GM18520 (cell line): ENCODE results near the gene HP1BP3.
"Not testable (repeated sequence)": the region's sequence is repeated elsewhere in the genome, so short reads cannot be mapped to it uniquely, and the experiment has no call there.

Source experiments
- ATAC-seq: cut with Tn5 transposase; IDR thresholded peaks from one replicate; pipeline ENCODE4 v1.9.1; 2021; ENCODE audit not compliant: unreplicated experiment

Gene HP1BP3

DNA sequence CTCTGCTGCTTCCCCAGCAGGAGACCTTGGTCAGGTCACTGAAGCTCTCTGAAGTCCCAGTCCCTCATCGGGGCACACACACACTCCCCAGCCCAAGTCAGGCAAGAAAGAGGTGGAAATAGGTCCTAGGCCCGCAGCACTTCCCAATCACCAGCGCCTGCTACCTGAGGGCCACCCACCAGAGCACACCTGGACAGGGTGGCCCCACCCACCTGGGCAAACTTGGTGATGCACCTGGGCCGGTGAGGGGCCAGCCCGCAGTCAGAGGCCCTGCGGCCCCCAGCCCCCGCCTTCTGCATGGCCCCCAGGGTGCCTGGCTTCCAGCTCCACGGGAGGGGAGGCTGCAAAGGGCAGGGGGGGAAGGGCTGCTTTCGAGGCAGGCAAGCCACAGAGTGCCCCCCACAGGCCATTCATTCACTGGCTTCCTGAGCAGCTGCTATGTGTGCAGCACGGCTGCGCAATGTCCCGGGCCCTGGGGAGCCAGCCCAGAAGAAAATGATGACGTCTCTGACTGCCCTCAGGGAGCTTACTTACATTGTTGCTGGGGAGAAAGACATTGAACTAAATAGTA lies 59.3 kb downstream of the HP1BP3 start:
- no peak for ATAC-seq

DNA sequence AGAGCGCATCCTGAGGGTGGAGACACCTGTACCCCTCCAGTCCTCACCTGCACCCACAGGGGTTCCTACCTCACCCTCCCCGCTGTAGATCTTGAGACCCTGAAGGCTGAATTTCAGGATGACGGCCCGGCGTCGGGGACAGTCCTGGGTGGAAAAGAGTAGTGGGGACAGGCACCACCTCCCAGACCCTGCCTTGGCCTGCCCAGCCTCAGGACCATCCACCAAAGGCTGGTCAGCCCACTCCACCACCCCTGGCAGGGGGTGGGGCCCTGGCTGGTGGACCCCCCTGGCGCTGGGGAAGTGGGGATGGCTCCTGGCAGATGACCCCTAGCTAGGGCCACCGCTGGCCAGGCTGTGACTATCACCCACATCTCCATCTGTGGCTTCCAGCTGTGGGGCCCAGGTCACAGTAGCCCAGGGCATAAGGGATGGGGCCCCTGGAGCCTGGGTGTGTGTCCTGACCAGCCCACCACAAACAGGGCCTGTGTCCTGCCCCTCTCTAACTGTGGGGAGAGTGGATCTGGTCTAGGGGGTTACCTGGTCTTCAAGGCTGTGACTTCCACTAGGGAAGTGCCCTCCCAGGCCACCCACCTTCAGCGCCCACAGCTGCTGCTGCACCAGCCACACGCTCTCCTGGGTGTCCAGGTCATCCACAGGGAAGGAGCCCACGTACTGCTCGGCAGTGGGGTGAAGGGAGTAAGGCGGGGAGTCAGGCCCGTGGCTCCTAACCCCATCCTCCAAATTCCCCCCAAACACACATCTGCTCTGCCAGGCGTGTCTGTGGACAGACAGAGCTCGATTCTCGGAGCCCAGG lies 60.0 kb downstream of the HP1BP3 start:
- ATAC-seq = no peak

DNA sequence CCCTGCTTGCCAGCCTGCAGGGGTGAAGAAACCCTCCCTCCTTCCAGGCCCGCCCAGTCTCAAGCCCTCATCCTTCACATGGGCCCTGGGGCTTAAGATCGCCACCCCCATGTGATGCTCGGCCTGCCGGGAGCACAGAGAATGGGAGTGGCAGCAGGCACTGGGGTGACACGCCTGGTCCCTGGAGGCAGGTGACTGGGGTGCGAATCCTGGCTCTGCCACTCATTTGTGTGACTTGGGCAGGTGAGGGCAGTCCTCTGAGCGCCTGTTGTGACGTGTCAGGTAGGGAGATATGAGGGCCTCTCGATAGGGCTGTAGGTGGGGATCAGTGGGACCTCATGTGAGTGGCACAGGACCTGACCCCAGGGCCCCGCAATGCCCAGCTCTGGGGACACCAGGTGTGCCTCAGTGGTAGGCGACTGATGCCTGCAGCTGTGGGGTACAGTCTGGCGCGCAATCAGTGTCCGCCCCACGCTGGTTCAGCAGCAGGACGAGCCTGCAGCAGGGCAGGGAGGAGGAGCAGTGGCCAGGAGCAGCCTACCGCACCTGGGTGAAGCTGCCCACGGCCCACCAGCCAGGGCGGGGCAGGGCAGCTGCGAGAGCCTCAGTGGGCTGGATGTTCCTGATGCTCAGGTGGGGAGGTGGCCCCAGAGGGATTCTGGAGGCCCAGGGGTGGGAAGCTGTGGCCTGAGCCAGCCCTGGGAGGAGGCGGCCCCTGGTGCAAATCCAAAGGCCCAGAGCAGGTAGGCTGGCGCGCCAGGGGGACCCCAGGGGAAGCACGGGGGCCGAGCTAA lies 60.8 kb downstream of the HP1BP3 start:
- no peak for ATAC-seq

DNA sequence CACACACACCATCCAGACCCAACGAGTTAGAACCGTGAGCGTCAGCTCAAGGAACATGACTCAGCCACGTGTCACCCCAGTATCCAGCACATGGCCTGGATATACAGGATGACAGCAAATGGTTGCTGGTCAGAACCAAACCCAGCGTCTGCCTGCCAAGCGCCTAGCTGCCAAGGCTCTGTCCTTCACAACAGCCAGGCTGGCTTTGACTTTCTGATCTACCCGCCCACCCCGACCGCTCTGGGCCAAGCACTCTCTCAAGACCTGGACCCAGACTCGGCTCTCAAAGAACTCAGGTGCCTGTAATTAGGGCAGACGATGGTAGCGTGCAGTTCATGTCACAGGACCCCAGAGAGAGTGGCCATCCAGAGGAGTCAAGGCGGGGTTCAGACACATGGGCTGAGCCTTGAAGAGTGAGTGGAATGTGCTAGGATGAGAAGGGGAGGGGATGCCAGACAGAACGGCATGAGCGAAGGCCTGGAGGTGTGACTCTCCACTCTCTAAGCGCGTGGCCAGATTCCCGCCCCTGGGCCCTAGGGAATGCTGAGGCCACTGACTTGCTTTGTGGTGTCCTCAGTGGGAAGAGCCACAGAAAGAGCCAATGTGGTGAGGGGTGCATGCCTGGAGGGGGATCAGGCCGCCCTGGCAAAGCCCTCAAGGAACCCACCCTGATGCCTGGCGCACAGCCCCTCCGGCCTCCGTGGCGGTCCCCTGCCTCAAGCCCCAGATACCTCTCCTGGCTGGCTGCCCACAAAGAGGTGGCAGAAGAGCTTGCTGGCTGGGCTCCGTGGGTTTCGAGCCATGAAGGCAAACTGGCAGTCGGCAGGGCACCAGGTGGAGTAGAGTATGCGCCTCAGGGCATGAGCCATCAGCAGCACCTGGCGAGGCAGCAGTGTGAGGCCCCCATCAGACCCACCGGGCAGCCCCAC lies 61.7 kb downstream of the HP1BP3 start:
- ATAC-seq = no peak

DNA sequence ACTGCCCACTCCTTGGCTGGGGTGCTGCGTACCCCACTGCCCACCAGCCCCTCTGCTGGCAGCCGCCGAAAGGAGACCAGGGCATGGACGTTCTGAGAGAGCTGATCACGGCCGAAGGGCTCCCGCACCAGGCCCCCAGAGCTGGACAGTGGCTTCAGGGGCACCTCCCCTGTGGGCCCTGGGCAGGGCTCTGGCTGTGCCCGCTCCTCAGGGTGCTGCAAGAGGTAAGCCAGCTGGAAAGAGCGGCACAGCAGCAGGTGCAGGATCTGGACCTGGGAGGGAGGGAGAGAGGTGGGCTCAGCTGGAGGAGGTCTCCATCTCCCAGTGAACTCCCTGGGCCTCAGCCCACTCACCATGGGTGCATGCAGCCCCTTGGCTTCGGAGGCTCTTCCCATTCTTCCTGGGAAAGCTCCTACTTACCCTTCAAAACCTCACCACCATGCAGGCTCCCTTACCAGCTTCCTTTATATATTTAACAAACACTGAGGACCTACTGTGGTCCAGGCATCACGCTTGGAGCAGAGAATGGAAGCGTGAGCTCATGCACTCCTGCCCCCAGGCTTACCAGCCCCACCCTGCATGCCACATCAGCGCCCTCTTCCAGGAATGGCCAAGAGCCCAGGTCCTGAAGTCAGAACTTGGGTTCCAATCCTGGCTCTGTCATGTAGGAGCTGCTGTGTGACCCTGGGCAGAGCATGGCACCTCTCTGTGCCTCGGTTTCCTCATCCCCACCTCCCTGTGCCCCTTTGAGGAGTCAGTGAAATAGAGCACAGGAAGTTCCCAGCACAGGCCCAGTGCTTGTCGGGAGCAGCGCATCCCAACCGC lies 62.5 kb downstream of the HP1BP3 start:
- no peak for ATAC-seq

DNA sequence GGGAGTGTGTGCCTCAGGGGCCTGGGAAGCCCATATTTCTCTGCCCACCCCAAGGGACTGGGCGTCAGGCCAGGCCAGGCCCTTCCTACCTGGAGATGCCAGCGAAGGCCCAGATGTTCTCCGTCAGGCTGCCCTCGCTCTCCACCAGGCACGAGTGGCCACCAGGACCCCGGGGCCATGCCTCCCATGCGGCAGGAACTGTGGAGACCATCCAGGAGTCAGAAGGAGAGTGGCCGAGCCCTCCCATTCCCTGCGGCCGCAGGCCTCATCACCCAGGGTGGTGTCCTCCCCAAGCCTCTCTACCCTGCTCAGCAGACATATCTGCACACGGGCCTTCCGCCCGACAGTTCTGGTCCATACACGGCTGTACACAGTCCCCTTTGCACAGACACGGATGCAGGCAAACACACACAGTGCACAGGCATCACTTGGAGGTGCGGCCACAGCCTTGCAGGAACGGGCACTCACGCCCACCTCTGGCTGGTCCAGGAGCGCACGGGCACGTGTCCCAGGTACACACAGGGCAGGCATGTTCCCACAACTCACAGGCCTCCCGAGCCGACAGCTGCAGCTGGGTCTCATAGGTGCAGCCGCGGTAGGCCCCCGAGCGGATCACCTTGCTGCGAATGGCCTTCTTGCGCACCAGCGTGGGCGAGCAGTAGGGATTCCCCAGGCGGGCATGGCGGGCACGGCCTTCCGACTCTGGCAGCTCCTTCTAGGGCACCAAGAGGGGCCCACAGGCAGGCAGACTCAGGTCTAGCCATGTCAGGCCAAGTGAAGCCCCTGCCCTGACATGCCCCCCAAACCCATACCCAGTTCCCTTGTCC lies 63.4 kb downstream of the HP1BP3 start:
- ATAC-seq = no peak

DNA sequence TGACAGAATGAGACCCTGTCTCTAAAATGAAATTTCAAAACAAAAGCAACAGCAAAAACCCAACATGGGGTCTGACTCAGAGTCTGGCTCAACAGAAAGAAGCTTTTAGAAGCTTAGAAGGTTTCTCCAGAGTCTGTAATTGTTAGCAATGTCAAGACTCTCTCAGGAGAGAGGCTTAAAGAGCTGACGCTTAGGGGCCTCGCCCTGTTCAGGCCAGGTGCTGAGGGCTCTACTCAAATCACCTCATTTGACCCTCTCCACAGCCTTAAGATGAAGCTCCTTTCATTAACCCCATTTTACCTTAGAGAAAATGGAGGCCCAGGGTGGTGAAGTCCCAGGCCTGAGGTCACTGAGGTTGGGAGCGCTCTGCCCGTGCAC lies 64.0 kb downstream of the HP1BP3 start:
- no peak for ATAC-seq

DNA sequence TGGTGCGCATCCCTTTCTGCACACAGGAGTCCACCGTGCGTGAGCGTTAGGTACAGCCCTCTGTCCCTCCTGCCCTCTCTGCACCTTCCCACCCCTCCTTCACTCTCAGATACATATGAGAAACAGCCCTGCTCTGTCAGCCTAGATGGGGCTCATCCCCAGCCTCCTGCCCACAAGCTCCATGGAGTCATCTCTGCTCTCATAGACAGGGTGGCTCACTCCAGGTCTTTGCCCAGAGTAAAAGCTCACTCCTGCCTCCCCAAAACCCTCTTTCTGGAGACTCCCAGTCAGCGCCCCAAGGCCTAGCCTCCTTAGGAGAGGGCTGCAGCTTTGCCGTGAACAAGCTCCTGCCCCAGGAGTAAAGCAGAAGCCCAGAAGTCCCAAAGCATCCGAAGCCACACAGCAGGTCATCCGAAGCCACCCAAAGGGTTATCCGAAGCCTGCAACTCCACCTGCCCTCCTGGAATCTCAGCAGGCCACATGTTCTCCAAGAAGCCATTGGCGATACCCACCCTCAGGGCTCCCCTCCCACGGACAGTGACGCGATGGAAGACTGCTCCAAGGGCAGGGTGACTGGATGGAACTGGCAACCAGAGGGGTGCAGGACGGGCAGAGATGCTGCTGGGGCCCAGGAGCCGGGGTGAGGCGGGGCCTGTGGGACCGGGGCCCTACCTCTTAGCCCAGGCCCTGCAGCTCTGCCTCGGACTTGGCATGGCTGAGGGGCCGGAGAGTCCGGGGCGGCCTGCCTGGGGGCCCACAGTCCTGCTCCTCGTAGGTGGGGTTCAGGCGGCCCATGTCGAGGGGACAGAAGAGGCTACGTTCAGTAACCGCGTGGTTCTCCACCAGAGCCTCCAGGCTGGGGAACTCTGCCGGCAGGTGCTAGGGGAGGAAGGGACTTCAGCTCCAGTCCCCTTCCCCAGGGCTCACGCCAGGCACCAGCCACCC lies 65.7 kb downstream of the HP1BP3 start:
- ATAC-seq = no peak

DNA sequence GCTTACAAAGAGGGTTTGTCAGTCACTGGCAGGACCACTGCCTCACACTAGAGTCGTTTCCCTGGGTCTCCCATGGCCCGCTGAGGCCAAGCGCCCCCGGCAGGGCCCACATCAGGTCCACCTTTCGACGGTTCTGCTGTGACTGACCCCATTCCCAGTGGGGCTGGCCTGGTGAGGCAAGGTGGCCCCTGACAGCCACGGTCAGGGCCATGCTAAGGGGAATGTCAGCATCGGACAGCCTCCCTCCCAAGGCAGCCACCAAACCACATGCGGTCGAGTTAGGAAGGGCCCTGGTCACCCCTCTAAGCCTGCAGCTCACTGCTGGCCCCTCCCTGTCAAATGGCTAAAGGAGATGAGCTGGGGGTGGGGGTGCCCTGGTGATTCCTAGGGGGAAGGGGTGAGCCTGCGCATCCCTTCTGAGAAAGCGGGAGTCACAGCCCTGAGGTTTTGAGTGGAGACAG lies 66.4 kb downstream of the HP1BP3 start:
- no peak for ATAC-seq

DNA sequence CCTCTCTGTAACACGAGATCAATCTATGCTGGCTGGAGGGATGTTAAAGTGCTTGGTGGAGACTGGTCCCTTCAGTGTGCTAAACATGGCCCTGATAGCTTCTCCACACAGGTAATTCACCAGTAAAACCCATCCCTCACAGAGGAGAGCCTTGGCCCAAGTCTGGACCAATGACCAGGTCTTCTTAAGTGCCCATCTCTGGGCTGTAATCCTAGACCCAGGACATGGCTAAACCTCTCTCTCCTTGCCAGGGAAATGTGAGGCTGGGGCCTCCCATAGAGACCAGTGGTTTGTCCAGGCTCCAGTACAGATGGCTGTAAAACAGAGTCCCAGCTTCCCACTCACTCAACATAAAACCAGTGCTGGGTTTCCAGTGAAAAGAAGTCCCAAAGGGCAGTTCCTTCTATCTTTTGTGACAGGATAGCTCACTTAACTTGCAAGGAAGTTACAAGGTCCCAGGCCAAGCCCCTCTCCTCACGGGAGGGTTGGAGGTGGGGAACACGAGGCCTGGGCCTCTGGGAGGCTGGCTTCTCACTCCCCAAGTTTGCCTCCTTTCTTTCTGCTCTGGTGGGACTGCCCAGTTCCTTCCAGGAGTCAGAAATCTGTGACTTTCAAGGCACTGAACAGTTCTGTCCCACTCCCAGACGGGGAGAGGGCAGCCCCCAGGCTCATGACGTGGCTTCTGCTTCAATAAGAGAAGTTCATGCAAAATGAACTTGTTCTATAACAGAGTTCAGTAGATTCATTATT lies 67.1 kb downstream of the HP1BP3 start:
- ATAC-seq = no peak

DNA sequence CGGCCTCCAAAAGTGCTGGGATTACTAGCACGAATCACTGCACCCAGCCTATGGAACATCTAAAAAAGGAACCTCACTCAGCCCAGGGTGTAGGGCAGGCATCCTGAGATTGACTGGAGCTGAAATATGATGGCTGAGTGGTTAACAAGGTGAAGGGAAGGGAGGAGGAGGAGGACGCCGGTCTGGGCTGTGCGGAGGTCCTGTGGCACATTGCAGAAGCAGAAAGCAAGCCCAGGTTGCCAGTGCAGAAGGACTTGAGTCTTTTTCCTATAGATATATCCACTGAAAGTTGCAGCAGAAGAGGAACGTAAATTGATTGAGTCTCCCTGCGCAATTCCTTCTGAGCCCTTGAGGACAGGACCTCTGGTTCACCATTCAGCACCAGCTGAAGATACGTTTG lies 67.8 kb downstream of the HP1BP3 start:
- ATAC-seq = no peak

DNA sequence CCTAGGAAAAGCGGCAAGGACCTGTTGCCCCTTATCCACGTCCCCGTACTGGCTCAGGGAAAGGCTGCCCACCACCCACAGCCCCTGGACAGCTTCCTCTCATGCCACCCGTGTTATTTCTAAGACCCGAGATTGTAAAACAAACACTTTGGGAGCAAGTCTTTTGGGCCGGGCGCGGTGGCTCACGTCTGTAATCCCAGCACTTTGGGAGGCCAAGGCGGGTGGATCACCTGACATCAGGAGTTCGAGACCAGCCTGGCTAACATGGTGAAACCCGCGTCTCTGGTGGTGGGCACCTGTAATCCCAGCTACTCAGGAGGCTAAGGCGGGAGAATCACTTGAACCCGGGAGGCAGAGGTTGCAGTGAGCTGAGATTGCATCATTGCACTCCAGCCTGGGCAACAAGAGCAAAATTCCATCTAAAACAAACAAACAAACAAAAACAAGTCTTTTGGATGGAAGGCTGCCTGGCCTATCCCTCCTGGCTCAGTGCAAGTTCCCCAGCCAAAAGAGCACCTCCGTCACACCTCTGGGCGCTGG lies 68.7 kb downstream of the HP1BP3 start:
- ATAC-seq = not testable (repeated sequence)

DNA sequence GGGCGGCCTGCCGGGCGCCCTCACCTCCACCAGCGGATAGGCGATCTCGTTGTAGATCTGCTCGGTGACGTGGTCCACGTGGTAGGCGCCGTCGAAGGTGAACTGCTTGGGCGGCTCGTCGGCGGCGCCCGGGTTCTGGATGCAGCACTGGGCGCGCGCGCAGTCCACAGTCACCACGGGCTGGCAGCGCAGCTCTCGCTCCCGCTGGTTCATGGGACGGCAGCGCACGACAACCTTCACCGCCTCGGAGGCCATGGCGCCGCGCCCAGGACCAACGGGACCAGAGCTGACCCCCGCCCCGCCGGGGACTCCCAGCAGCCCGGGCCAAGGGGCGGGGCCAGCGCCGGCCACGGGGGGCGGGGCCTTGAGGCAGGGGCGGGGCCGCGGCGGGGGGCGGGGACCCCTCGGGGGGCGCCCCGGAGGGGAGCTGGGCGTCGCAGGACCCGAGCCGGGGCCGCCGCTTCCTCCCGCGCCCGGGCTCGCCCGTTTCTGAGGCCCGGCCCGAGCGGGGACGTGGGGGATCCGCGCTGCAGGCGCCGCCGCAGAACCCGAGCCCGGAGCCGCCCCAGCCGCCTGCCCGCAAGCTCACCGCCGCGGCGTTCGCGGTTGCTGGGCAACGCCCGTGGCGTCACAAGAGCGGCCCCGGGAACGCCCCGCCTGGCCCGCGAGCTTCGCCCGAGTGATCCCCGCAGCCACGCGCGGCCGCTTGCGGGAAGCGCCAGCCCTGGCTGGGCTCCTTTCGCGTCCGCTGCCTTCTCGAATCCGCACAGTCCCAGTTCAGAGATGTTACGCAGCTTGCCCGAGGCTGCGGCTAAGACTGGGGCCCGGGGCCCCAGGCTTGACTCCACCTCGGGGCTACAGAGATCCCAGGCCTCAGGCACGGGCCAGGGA lies 69.4 kb downstream of the HP1BP3 start, which contains the start of gene KIF17:
Gene KIF17, minus strand, starts transcription at position 556 of the 891 bp plus-strand sequence. Its CDS starts 301 bp downstream, at position 255.
- no peak for ATAC-seq

DNA sequence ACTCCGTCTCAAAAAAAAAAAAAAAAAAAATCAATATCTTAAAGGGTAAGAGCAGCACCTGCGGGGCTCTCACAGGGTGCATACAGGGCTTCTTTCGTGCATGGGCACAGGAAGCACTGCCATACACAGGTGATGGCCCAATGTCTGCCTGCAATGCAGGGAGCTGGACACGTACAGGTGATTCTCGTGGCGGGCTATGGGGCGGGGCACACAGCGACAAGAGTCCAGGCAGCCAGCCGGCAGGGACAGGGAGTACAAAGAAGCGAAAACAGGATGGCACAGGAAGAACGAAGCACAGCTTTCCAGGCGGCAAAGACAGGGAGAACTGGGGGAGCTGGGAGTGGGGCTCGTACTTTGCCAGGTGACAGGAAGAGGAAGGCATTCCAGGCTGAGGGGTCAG lies 70.9 kb downstream of the HP1BP3 start:
- ATAC-seq = no peak

DNA sequence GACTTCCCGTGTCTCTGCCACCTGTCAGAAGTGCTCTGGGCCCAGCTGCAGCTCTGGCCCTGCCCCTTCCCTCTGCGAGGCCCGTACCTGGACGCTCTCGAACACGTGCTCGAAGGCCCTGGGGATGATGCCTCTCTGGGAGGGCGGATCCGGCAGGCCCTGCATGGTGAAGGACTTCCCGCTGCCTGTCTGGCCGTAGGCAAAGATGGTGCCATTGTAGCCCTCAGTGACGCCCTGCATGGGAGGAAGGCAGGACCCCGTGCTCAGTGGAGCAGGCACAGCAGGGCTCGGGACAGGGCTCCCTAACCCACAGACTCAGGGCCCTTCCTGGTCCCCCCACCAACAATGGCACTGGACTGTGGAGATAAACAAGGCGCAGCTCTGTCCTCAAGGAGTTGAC lies 71.7 kb downstream of the HP1BP3 start:
- no peak for ATAC-seq

DNA sequence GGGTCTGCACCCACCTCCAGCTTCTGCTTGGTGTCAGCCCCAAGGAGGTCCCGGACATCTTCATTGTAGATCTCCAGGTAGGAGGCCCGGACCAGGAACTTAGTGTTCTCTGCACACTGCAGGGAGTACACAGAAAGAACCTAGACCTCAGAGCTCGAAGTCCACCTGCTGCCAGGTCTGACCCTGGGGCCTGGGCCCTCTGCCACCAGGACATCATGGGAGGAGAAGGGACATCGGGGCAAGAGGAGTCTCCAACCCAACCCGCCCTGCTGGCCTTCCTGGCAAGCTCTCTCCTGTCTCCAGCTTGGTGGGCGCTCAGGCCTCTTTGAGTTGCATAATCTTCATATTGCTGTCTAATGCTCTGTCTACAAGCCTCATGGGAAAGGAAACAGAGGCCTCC lies 73.7 kb downstream of the HP1BP3 start:
- ATAC-seq = no peak
